NCI-H460 (cell line): ENCODE measurements around the gene NDUFS5. TPM values are rescaled to one million over a fixed set of nuclear protein-coding genes. Genes with fewer than 3 reads are reported as not detected.
"Not testable (repeated sequence)": the region's sequence is repeated elsewhere in the genome, so short reads cannot be mapped to it uniquely, and the experiment has no call there.

Experiments used
- DNase-seq: peaks from one replicate; pipeline ENCODE4 v3.0.0-alpha.2; 2016; ENCODE audit warnings: low read depth; ENCODE audit errors: extremely low read depth
- total RNA-seq: library from RNA; depleted of rRNA; stranded (reverse); fragments of >200 nt; shearing (Covaris generic); gene quantifications from 2 replicates; pipeline ENCODE4 v1.2.3, GENCODE V29; 2014

The NDUFS5 gene
- total RNA-seq, 1 experiment from 2014 or later = 349 TPM

GRCh38 chr1:39006726-39007645 is 19.2 kb upstream of the NDUFS5 start:
- no peak for DNase-seq

- DNase-seq = not testable (repeated sequence)
Measured at GRCh38 chr1:39014956-39015355, 11.2 kb upstream of the NDUFS5 start.

GRCh38 chr1:39016604-39017171 is 9.5 kb upstream of the NDUFS5 start:
- no peak for DNase-seq

GRCh38 chr1:39017266-39017665 is 8.9 kb upstream of the NDUFS5 start:
- no peak for DNase-seq

GRCh38 chr1:39020494-39020893 is 5.7 kb upstream of the NDUFS5 start:
- not testable (repeated sequence) for DNase-seq

GRCh38 chr1:39021426-39021825 is 4.7 kb upstream of the NDUFS5 start:
- no peak for DNase-seq

GRCh38 chr1:39023140-39023539 is 3.0 kb upstream of the NDUFS5 start:
- DNase-seq = no peak

GRCh38 chr1:39026866-39027507 is 837 bp downstream of the NDUFS5 start:
- no peak for DNase-seq

- DNase-seq = no peak
Measured at GRCh38 chr1:39034114-39034654, 8.0 kb downstream of the NDUFS5 start.

- DNase-seq = no peak
Measured at GRCh38 chr1:39036678-39037077, 10.5 kb downstream of the NDUFS5 start.

- no peak for DNase-seq
Measured at GRCh38 chr1:39043513-39043912, 17.4 kb downstream of the NDUFS5 start.

- DNase-seq = no peak
Measured at GRCh38 chr1:39044762-39045161, 18.6 kb downstream of the NDUFS5 start.

GRCh38 chr1:39045231-39045630 is 19.1 kb downstream of the NDUFS5 start:
- no peak for DNase-seq

GRCh38 chr1:39046613-39047210 is 20.6 kb downstream of the NDUFS5 start:
- DNase-seq = no peak

- DNase-seq = no peak
Measured at GRCh38 chr1:39047374-39048229, 21.5 kb downstream of the NDUFS5 start.

GRCh38 chr1:39048745-39049370 is 22.7 kb downstream of the NDUFS5 start:
- no peak for DNase-seq

- no peak for DNase-seq
Measured at GRCh38 chr1:39050001-39050400, 23.9 kb downstream of the NDUFS5 start.

- not testable (repeated sequence) for DNase-seq
Measured at GRCh38 chr1:39051193-39051850, 25.2 kb downstream of the NDUFS5 start.

- DNase-seq = no peak
Measured at GRCh38 chr1:39051956-39052355, 25.8 kb downstream of the NDUFS5 start.
